SK-N-SH treated with all-trans-retinoic acid at 6 μM for 48 hours (cell line): Measurements from ENCODE around the gene PLCB1.
"Not testable (repeated sequence)": the region's sequence is repeated elsewhere in the genome, so short reads cannot be mapped to it uniquely, and the experiment has no call there.

ENCODE experiments used
- ATAC-seq: fragments of 200-7000 bp; cut with Tn5 transposase; 3 replicates; pipeline ENCODE4 v1.9.1; 2020; ENCODE audit warnings: mild to moderate bottlenecking, moderate library complexity
- ARNTL ChIP-seq: fragments of 450-650 bp; formaldehyde crosslinking; IDR thresholded peaks from 2 replicates; pipeline ENCODE4 v1.5.0; 2020; ENCODE audit warnings: low read depth, mild to moderate bottlenecking, moderate library complexity, borderline replicate concordance
- CSDC2 ChIP-seq: fragments of 250-450 bp; sonication (Bioruptor Pico); IDR thresholded peaks from 2 replicates; pipeline ENCODE4 v1.5.0; 2020; ENCODE audit warnings: mild to moderate bottlenecking, moderate library complexity
- ISL1 ChIP-seq: fragments of 250-450 bp; sonication (Bioruptor Pico); IDR thresholded peaks from 2 replicates; pipeline ENCODE4 v2.1.2; 2022; ENCODE audit warnings: mild to moderate bottlenecking, moderate library complexity
- OSR1 ChIP-seq: fragments of 250-450 bp; sonication (Bioruptor Pico); IDR thresholded peaks from 2 replicates; pipeline ENCODE4 v1.8.0; 2022; ENCODE audit warnings: moderate library complexity, mild to moderate bottlenecking, inconsistent platforms
- PPARA ChIP-seq: fragments of 250-450 bp; sonication (Bioruptor Pico); IDR thresholded peaks from 2 replicates; pipeline ENCODE4 v1.5.0; 2020; ENCODE audit warnings: mild to moderate bottlenecking, borderline replicate concordance
- RARB ChIP-seq: fragments of 250-450 bp; sonication (Bioruptor Pico); IDR thresholded peaks from 2 replicates; pipeline ENCODE4 v1.8.0; 2021; ENCODE audit warnings: mild to moderate bottlenecking, moderate library complexity
- SNAI2 ChIP-seq: fragments of 250-450 bp; sonication (Bioruptor Pico); IDR thresholded peaks from 2 replicates; pipeline ENCODE4 v1.5.0; 2020; ENCODE audit warnings: mild to moderate bottlenecking, moderate library complexity
- TCF4 ChIP-seq: fragments of 250-450 bp; sonication (Bioruptor Pico); IDR thresholded peaks from 2 replicates; pipeline ENCODE4 v1.8.0; 2021; ENCODE audit warnings: mild to moderate bottlenecking, moderate library complexity, borderline replicate concordance
- TSHZ2 ChIP-seq: fragments of 250-450 bp; sonication (Bioruptor Pico); IDR thresholded peaks from 2 replicates; pipeline ENCODE4 v1.5.0; 2020; ENCODE audit warnings: mild to moderate bottlenecking, moderate library complexity
- ZC3H10 ChIP-seq: fragments of 250-450 bp; sonication (Bioruptor Pico); IDR thresholded peaks from 2 replicates; pipeline ENCODE4 v1.5.1; 2021; ENCODE audit warnings: mild to moderate bottlenecking, moderate library complexity
- ZFP3 ChIP-seq: fragments of 250-450 bp; sonication (Bioruptor Pico); IDR thresholded peaks from 2 replicates; pipeline ENCODE4 v1.5.0; 2020; ENCODE audit warnings: mild to moderate bottlenecking, moderate library complexity
- ZNF70 ChIP-seq: fragments of 450-650 bp; formaldehyde crosslinking; IDR thresholded peaks from 2 replicates; pipeline ENCODE4 v1.5.0; 2020; ENCODE audit warnings: mild to moderate bottlenecking, moderate library complexity
- TF ChIP-seq, protein P1 (sequence below): fragments of 250-450 bp; sonication (Bioruptor Pico); IDR thresholded peaks from 2 replicates; pipeline ENCODE4 v1.8.0; 2020; ENCODE audit warnings: mild to moderate bottlenecking, moderate library complexity, borderline replicate concordance
- TF ChIP-seq, protein P2 (sequence below): fragments of 250-450 bp; sonication (Bioruptor Pico); IDR thresholded peaks from 2 replicates; pipeline ENCODE4 v1.8.0; 2021; ENCODE audit warnings: low read depth, mild to moderate bottlenecking, moderate library complexity, borderline replicate concordance
- TF ChIP-seq, protein P3 (sequence below): fragments of 250-450 bp; sonication (Bioruptor Pico); IDR thresholded peaks from 2 replicates; pipeline ENCODE4 v1.5.1; 2021; ENCODE audit warnings: mild to moderate bottlenecking, moderate library complexity
- TF ChIP-seq, protein P4 (sequence below): fragments of 250-450 bp; sonication (Bioruptor Pico); IDR thresholded peaks from 2 replicates; pipeline ENCODE4 v1.5.1; 2020; ENCODE audit warnings: low read depth, mild to moderate bottlenecking, moderate library complexity

Gene PLCB1

DNA sequence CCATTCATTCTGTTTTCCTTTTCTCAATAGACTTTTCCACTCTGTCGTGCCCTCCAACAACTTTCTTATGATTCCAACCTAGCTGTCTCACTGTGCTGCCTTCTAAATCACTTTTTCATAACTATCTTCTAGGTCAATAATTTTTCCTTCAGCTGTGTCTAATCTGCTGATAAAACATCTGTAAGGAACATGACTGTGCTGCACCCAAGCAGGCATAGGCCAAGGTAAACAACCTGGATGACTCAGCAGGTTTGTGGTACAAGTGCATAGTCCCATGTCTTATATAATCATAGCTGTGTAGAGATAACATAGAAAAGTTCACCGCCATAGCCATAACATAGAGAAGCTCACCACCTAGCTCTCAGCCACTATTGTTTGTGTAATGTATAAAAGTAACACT is 332.3 kb downstream of the PLCB1 start:
- no peak for ATAC-seq
- TF ChIP-seq TCF4 (CRISPR knock-in tag) (no peak), OSR1 (CRISPR knock-in tag) (no peak)
- TF ChIP-seq, protein P1, sequence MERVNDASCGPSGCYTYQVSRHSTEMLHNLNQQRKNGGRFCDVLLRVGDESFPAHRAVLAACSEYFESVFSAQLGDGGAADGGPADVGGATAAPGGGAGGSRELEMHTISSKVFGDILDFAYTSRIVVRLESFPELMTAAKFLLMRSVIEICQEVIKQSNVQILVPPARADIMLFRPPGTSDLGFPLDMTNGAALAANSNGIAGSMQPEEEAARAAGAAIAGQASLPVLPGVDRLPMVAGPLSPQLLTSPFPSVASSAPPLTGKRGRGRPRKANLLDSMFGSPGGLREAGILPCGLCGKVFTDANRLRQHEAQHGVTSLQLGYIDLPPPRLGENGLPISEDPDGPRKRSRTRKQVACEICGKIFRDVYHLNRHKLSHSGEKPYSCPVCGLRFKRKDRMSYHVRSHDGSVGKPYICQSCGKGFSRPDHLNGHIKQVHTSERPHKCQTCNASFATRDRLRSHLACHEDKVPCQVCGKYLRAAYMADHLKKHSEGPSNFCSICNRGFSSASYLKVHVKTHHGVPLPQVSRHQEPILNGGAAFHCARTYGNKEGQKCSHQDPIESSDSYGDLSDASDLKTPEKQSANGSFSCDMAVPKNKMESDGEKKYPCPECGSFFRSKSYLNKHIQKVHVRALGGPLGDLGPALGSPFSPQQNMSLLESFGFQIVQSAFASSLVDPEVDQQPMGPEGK: no peak

GRCh38 chr20:8466781-8467180 is 334.7 kb downstream of the PLCB1 start:
- ATAC-seq: not testable (repeated sequence)

DNA sequence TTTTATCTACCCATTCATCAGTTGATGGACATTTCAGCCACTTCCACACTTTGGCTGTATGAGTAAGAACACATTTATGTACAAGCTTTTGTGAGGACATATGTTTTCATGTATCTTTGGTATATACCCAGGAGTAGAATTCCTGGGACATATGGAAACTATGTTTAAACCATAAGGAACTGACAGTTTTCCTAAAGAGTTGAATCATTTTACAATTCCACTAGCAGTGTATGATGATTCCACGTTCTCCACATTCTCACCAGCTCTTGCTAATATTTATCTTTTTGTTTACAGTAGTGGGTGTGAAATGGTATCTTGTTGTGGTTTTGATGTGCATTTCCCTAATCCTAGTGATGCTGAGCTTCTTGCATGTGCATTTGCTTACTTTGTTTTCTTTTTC is 338.1 kb downstream of the PLCB1 start:
- no peak for TF ChIP-seq ZFP3 (CRISPR knock-in tag)
- no peak for TF ChIP-seq OSR1 (CRISPR knock-in tag)
- TF ChIP-seq, protein P2, sequence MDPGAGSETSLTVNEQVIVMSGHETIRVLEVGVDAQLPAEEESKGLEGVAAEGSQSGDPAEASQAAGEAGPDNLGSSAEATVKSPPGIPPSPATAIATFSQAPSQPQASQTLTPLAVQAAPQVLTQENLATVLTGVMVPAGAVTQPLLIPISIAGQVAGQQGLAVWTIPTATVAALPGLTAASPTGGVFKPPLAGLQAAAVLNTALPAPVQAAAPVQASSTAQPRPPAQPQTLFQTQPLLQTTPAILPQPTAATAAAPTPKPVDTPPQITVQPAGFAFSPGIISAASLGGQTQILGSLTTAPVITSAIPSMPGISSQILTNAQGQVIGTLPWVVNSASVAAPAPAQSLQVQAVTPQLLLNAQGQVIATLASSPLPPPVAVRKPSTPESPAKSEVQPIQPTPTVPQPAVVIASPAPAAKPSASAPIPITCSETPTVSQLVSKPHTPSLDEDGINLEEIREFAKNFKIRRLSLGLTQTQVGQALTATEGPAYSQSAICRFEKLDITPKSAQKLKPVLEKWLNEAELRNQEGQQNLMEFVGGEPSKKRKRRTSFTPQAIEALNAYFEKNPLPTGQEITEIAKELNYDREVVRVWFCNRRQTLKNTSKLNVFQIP (CRISPR knock-in tag): no peak
- no peak for ATAC-seq

DNA sequence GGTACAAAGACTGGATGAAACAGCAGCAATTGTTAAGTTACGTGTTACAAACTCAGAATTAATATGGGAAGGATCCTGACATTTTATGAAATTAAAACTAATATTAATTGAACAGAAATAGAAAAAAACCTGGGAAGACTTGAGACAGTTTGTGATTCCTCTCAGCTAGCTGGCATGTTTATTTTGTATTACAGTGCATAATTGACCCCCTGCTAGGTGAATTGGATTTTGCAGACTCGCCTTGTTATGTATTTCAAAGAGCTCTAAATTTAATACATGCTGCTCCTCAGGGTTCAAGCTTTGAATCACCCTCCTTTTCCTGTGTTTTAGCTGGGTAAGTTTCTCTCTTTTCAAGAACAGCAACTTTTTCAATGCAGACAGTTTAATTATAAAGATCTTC is 339.4 kb downstream of the PLCB1 start:
- TF ChIP-seq, protein P3, sequence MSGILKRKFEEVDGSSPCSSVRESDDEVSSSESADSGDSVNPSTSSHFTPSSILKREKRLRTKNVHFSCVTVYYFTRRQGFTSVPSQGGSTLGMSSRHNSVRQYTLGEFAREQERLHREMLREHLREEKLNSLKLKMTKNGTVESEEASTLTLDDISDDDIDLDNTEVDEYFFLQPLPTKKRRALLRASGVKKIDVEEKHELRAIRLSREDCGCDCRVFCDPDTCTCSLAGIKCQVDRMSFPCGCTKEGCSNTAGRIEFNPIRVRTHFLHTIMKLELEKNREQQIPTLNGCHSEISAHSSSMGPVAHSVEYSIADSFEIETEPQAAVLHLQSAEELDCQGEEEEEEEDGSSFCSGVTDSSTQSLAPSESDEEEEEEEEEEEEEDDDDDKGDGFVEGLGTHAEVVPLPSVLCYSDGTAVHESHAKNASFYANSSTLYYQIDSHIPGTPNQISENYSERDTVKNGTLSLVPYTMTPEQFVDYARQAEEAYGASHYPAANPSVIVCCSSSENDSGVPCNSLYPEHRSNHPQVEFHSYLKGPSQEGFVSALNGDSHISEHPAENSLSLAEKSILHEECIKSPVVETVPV (CRISPR knock-in tag): no peak
- TF ChIP-seq, protein P1: no peak
- no peak for TF ChIP-seq ZFP3 (CRISPR knock-in tag)
- TF ChIP-seq ZC3H10 (CRISPR knock-in tag): no peak
- no peak for TF ChIP-seq ZNF70 (CRISPR knock-in tag)
- no peak for TF ChIP-seq TSHZ2 (CRISPR knock-in tag)
- TF ChIP-seq PPARA (CRISPR knock-in tag): no peak
- TF ChIP-seq RARB (CRISPR knock-in tag): no peak
- TF ChIP-seq SNAI2 (CRISPR knock-in tag): no peak
- no peak for TF ChIP-seq ISL1
- TF ChIP-seq ARNTL: no peak
- no peak for TF ChIP-seq CSDC2 (CRISPR knock-in tag)
- ATAC-seq: no peak

GRCh38 chr20:8473459-8473858 is 341.4 kb downstream of the PLCB1 start:
- peak; percentile 73 for ATAC-seq
- TF ChIP-seq ISL1 (peak; percentile 74), RARB (CRISPR knock-in tag) (no peak), ZNF70 (CRISPR knock-in tag) (no peak)
- TF ChIP-seq, protein P4, sequence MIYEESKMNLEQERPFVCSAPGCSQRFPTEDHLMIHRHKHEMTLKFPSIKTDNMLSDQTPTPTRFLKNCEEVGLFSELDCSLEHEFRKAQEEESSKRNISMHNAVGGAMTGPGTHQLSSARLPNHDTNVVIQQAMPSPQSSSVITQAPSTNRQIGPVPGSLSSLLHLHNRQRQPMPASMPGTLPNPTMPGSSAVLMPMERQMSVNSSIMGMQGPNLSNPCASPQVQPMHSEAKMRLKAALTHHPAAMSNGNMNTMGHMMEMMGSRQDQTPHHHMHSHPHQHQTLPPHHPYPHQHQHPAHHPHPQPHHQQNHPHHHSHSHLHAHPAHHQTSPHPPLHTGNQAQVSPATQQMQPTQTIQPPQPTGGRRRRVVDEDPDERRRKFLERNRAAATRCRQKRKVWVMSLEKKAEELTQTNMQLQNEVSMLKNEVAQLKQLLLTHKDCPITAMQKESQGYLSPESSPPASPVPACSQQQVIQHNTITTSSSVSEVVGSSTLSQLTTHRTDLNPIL: peak; percentile 83; the same call in 1 of the 2 replicates
